ENCODE measurements around the gene PCDH15. TPM values are rescaled to one million over a fixed set of nuclear protein-coding genes. Genes with fewer than 3 reads are reported as not detected.

PCDH15 gene
- polyA plus RNA-seq, 6 donors from 2014 or later, result not detected

DNA sequence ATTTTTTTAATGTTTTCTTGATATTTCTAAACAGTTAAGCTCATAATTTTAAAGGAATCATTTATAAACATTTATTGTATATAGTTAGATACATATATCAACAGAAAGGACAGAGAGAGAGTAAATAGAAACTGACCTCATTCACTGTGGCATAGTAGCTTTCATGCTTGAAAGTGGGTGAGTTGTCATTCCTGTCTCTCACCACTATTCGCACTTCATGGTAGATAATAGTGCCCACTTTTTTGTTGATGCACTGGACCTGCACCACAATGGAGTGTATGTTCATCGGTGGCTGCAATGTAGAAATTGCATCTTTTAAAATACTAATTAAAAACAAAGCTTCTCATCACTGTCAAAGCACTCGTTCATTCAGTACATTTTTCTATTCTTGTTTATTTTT, 432.0 kb downstream of the PCDH15 start:
- Mint-ChIP-seq H3K27me3 (no peaks in the 10 kb centered on the region), H3K4me3 (no peak overlapping the region), H3K27ac (no peak overlapping the region), H3K9me3 (no peaks in the 10 kb centered on the region), H3K36me3 (no peaks in the 10 kb centered on the region), H3K4me1 (no peaks in the 10 kb centered on the region)
- DNase-seq, result no peak
- no peak for ATAC-seq (ENCODE audit: low read depth in 2 of 2)

DNA sequence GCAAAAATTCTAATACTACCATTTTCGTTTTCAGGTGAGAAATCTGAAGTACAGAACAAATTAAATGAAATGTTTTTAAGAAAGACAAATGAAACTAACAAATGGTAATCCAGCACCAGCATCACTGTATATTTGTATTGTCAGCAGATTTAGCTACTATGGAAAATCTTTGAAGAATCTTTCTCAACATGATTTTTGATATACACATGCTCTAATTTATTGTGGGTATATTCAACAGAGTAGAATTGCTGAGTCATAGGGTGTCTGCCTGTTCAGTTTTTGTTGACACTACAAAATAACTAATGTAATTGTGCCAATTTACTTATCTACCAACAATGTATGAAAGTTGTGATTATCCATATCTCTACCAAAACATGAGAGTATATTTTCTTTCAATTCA, 437.6 kb downstream of the PCDH15 start:
- DNase-seq (no peak), ATAC-seq (ENCODE audit: low read depth in 2 of 2) (no peak)
- no peak overlapping the region for H3K4me3 Mint-ChIP-seq
- no peaks in the 10 kb centered on the region for H3K27me3 Mint-ChIP-seq
- no peak overlapping the region for H3K27ac Mint-ChIP-seq
- H3K36me3 Mint-ChIP-seq, result no peaks in the 10 kb centered on the region
- peaks cover 0 to 5% (median 0%) of the 10 kb centered on the region in 7 donors for H3K9me3 Mint-ChIP-seq
- no peaks in the 10 kb centered on the region for H3K4me1 Mint-ChIP-seq

DNA sequence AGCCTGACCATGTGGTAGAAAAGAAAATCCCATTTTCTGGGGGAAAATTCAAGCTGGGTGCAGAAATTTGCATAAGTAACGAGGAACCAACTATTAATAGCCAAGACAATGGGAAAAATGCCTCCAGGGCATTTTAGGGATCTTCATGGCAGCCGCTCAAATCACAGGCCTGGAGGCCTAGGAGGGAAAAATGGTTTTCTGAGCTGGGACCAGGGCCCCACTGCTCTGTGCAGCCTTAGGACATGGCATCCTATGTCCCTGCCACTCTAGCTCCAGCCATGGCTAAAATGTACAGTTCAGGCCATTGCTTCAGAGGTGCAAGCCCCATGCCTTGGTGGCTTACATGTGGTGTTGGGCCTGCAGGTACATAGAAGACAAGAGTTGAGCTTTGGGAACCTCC, 459.0 kb downstream of the PCDH15 start:
- H3K27me3 Mint-ChIP-seq, result no peaks in the 10 kb centered on the region
- ATAC-seq (ENCODE audit: low read depth in 2 of 2), result no peak
- H3K4me1 Mint-ChIP-seq, result no peaks in the 10 kb centered on the region
- peaks cover 8 to 14% (median 11%) of the 10 kb centered on the region in 7 donors for H3K9me3 Mint-ChIP-seq
- no peak overlapping the region for H3K4me3 Mint-ChIP-seq
- H3K36me3 Mint-ChIP-seq, result no peaks in the 10 kb centered on the region
- H3K27ac Mint-ChIP-seq, result no peak overlapping the region
- no peak for DNase-seq

DNA sequence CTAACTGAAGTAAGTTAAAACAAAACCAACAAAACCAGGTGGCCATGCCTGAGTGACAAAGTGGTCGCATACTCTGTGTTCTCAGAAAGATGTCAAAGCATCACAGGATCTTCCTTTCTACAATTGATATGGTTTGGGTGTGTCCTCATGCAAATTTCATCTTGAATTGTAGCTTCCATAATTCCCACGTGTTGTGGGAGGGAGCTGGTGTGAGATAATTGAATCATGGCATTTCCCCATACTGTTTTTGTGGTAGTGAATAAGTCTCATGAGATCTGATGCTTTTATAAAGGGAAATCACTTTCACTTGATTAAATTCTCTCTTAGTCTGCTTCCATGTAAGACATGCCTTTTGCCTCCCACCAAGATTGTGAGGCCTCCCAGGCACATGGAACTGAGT, 465.7 kb downstream of the PCDH15 start:
- Mint-ChIP-seq H3K27ac (no peak overlapping the region), H3K27me3 (no peaks in the 10 kb centered on the region), H3K9me3 (peaks cover 0 to 6% (median 2%) of the 10 kb centered on the region in 7 donors), H3K4me1 (no peaks in the 10 kb centered on the region), H3K36me3 (no peaks in the 10 kb centered on the region), H3K4me3 (no peak overlapping the region)
- ATAC-seq (ENCODE audit: low read depth in 2 of 2) (no peak), DNase-seq (no peak)

DNA sequence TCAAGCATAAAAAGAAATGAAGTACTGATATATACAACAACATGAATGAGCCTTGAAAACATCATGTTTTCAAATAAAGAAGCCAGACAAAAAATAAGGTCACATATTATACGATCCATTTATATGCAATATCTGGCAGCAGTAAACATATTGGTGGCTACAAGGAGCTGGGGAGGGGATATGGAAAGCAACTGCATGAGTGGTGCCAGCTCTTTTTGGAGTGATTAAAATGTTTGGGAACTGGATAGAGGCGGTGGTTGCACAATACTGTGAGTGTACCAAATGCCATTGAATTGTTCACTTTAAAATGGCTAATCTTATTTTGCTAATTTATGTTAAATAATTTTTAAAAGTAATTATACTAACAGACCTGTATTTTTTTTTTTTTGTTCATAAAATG, 481.7 kb downstream of the PCDH15 start:
- H3K27me3 Mint-ChIP-seq, result no peaks in the 10 kb centered on the region
- ATAC-seq (ENCODE audit: low read depth in 2 of 2) (no peak), DNase-seq (no peak)
- H3K36me3 Mint-ChIP-seq, result no peaks in the 10 kb centered on the region
- H3K27ac Mint-ChIP-seq, result no peak overlapping the region
- no peak overlapping the region for H3K4me3 Mint-ChIP-seq
- no peaks in the 10 kb centered on the region for H3K4me1 Mint-ChIP-seq
- peaks cover 0 to 5% (median 2%) of the 10 kb centered on the region in 7 donors for H3K9me3 Mint-ChIP-seq

DNA sequence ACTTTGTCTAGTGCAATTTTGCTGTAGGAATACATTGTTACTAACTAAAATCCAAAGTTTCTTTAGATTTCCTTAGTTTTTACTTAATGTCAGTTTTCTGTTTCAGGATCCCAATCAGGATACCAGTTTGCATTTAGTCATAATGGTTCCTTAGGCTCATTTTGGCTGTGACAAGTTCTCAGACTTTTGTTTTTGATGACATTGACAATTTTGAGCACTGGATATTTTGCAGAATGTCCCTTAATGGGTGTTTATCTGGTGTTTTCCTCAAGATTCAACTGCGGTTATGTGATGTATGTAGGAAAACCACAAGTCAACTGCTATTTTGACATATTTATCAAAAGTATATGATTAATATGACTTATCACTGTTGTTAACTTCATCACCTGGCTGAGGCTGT, 482.6 kb downstream of the PCDH15 start:
- Mint-ChIP-seq H3K4me1 (no peaks in the 10 kb centered on the region), H3K4me3 (no peak overlapping the region), H3K9me3 (peaks cover 0 to 5% (median 3%) of the 10 kb centered on the region in 7 donors), H3K36me3 (no peaks in the 10 kb centered on the region), H3K27ac (no peak overlapping the region), H3K27me3 (no peaks in the 10 kb centered on the region)
- DNase-seq (no peak), ATAC-seq (ENCODE audit: low read depth in 2 of 2) (no peak)

DNA sequence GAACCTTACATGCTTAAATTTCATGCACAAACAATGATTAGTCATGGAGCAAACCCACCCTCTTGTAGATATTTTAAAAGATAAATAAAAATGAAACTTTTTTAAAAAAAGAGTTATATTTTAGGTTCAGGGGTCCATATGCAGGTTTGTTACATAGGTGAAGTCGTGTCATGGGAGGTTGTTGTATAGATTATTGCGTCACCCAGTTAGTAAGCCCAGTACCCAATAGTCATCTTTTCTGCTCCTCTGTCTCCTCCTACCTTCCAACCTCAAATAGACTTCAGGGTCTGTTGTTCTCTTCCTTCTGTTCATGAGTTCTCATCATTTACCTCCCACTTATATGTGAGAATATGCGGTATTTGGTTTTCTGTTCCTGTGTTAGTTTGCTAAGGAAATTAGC, 486.6 kb downstream of the PCDH15 start:
- Mint-ChIP-seq H3K4me3 (no peak overlapping the region), H3K36me3 (no peaks in the 10 kb centered on the region), H3K27me3 (no peaks in the 10 kb centered on the region), H3K4me1 (no peaks in the 10 kb centered on the region), H3K9me3 (peaks cover 0 to 5% (median 4%) of the 10 kb centered on the region in 7 donors), H3K27ac (peak overlapping the region in 1 of 6 donors; percentile 74)
- no peak for ATAC-seq (ENCODE audit: low read depth in 2 of 2)
- DNase-seq, result no peak

DNA sequence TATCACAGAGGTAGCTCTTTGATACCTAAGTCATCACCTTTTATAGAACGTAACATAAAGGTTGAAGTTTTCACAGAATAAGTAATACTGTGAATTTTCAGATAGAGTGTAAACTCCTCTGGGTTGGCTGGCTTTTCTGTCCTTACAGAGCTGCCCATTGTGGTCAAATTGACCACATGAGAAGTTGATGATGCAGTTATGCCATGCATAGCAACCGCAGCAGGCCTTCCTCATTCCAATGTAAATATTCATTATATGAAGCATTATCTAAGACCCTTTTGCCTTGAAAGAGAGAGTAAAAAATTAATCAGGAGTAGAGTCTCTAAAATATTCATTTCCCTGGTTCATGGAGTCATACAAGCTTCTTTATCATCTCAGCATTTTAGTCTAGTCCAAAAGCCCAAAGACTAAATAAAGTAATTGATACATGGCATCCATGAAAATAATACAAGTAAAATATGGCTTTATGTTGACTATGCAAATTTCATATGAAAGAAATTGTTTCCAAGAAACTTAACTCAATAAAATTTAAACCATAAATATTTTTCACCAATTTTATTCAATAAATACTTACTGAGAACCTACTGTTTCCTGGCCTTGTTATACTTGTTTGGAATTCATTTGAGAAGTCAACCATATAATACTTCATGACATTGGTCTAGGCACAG, 516.4 kb downstream of the PCDH15 start:
- Mint-ChIP-seq H3K27me3 (no peaks in the 10 kb centered on the region), H3K36me3 (no peaks in the 10 kb centered on the region), H3K4me3 (no peak overlapping the region), H3K27ac (no peak overlapping the region), H3K4me1 (no peaks in the 10 kb centered on the region), H3K9me3 (peaks cover 0 to 12% (median under 1%) of the 10 kb centered on the region in 7 donors)
- ATAC-seq (ENCODE audit: low read depth in 2 of 2) (no peak), DNase-seq (no peak)

DNA sequence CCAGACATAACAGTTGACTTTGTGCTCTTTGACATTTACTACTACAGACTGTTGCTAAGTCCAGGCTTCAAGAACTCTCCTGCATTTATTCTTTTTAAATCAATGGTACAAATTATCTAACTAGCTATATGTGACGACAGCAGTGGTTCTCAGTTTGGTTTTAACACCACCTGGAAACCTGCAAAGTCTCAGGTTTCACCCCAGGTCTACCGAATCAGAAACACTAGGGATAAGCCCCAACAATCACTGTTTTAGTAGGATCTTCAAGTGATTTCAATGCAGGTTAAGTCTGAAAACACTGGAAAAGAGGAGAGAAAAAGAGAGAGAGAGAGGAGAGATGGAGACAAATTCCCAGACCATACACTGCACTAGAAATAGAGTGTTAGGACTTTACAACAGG, 519.0 kb downstream of the PCDH15 start:
- Mint-ChIP-seq H3K4me3 (no peak overlapping the region), H3K36me3 (no peaks in the 10 kb centered on the region), H3K9me3 (peaks cover 0 to 6% (median 0%) of the 10 kb centered on the region in 7 donors), H3K4me1 (no peaks in the 10 kb centered on the region), H3K27me3 (no peaks in the 10 kb centered on the region), H3K27ac (no peak overlapping the region)
- no peak for ATAC-seq (ENCODE audit: low read depth in 2 of 2)
- no peak for DNase-seq

DNA sequence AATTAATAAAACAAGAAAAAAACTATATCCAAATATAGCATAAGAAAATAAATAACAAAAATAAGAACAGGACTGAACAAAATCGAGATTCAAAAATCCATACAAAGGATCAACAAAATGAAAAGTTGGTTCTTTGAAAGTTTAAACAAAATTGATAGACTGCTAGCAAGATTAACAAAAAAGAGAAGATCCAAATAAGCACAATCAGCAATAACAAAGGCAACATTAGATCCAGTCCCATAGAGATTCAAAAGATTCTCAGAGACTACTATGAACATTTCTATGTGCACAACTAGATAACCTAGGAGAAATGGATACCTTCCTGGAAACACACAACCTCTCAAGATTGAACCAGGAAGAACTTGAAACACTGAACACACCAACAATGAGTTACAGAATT, 534.6 kb downstream of the PCDH15 start:
- ATAC-seq (ENCODE audit: low read depth in 2 of 2) (no peak), DNase-seq (no peak)
- Mint-ChIP-seq H3K9me3 (peaks cover 0 to 9% (median 4%) of the 10 kb centered on the region in 7 donors), H3K27ac (no peak overlapping the region), H3K4me1 (no peaks in the 10 kb centered on the region), H3K4me3 (no peak overlapping the region), H3K27me3 (no peaks in the 10 kb centered on the region), H3K36me3 (no peaks in the 10 kb centered on the region)

DNA sequence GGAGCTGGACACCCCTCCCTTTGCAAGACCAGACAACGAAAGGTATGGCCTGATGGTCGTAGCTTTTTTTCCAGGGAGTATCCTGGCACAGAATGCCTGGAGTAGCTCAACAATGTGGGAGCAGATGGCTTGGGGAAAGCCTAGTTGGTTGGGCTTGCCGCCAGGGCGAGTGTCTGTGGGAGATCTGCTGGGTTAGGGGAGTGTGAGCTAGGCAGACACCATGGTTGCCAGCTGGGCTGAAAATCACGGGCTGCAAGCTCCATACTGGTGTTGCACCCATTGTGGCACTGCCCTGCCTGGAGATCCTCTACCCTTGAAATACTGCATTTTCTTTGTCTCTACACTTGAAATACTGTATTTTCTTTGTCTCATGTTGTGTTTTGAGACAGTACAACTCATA, 538.3 kb downstream of the PCDH15 start:
- ATAC-seq (ENCODE audit: low read depth in 2 of 2), result no peak
- no peaks in the 10 kb centered on the region for H3K36me3 Mint-ChIP-seq

DNA sequence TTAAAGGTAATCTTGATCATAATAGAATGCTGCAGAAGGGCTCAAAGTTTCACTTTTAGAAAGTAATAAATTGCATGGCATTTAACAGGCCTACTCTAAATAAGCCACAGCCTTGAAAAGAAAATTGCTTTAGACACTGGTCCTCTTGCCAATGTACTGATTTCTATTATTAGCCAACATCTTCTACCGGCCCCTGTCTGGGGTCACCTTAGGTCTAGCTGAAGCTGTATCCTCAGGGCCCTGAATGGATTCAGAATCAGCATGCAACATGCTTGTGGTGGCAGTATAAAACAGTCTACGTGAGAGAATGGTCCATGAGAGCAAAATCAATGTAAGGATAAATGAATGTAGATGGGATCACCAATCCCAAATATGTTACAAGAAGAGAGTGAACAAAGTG, 541.9 kb downstream of the PCDH15 start:
- Mint-ChIP-seq H3K27me3 (no peaks in the 10 kb centered on the region), H3K4me1 (no peaks in the 10 kb centered on the region), H3K4me3 (no peak overlapping the region), H3K9me3 (peaks cover 0 to 7% (median 0%) of the 10 kb centered on the region in 7 donors), H3K27ac (no peak overlapping the region), H3K36me3 (no peaks in the 10 kb centered on the region)
- DNase-seq (no peak), ATAC-seq (ENCODE audit: low read depth in 2 of 2) (no peak)

More for the DNA sequence above, 538.3 kb downstream of the PCDH15 start:
- no peaks in the 10 kb centered on the region for H3K27me3 Mint-ChIP-seq
- H3K27ac Mint-ChIP-seq, result no peak overlapping the region
- DNase-seq, result no peak
- no peak overlapping the region for H3K4me3 Mint-ChIP-seq
- peaks cover 0 to 9% (median 4%) of the 10 kb centered on the region in 7 donors for H3K9me3 Mint-ChIP-seq
- no peaks in the 10 kb centered on the region for H3K4me1 Mint-ChIP-seq

DNA sequence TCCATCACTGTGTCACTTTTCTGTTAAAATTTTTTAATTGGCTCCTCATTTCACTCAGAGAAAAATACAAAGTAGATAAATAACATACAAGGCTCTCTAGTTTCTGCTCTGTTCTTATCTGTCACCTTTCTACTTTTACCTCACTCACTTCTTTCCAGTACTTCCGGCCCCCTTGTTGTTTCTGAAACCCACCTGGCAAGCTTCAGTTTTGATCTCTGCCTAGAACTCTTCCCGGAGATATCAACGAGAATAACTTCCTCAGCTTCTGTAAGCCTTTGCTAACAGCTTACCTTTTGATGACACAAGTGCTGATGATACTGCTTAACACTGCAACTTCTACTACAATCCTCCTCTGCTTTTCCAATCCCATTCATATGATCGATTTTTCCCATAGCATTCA, 566.2 kb downstream of the PCDH15 start:
- H3K4me3 Mint-ChIP-seq, result no peak overlapping the region
- DNase-seq, result no peak
- ATAC-seq (ENCODE audit: low read depth in 2 of 2), result no peak
- no peaks in the 10 kb centered on the region for H3K4me1 Mint-ChIP-seq
- no peaks in the 10 kb centered on the region for H3K27me3 Mint-ChIP-seq
- no peak overlapping the region for H3K27ac Mint-ChIP-seq
- peaks cover 2 to 19% (median 11%) of the 10 kb centered on the region in 7 donors for H3K9me3 Mint-ChIP-seq
- H3K36me3 Mint-ChIP-seq, result no peaks in the 10 kb centered on the region

DNA sequence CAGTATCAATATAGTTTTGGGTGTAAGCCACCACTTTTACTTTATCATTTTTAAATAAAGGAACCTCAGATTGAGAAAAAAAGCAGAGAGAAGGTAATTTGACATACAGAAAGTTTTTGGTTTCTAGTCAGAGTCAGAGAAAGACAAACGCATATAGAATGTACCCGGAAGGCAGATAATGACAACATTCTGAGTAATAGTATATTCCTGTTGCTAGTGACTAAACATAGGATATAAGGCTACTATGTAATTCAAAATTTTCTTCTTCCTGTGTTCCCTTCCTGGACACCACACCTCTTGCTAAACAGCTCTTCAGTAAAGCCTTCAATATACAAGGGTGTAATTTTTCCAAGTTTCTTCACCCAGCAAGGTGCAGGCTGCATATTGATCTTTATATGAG, 597.6 kb downstream of the PCDH15 start:
- no peaks in the 10 kb centered on the region for H3K36me3 Mint-ChIP-seq
- H3K9me3 Mint-ChIP-seq, result peaks cover 0 to 10% (median 0%) of the 10 kb centered on the region in 7 donors
- no peak overlapping the region for H3K4me3 Mint-ChIP-seq
- no peaks in the 10 kb centered on the region for H3K4me1 Mint-ChIP-seq
- H3K27me3 Mint-ChIP-seq, result no peaks in the 10 kb centered on the region
- ATAC-seq (ENCODE audit: low read depth in 2 of 2) (no peak), DNase-seq (no peak)
- no peak overlapping the region for H3K27ac Mint-ChIP-seq

DNA sequence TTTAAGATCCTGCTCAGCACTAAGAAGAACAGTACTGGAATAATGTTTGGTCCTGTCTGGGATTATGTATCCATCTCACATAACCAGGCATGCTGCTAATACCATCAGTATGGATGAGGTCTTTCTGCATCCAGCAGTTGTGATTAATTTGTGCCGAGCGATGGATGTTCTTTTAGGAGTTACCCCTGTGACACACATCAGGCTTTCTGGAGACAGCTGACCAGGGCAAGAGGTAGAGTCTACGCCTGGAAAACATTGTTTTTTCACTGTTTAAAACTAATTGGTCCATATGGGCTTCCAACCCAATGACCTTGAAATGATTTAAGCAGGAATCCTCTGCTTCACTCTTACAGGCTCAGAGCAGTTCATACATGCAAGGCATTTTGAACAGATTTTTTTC, 603.0 kb downstream of the PCDH15 start:
- Mint-ChIP-seq H3K36me3 (no peaks in the 10 kb centered on the region), H3K27ac (no peak overlapping the region), H3K4me1 (no peaks in the 10 kb centered on the region), H3K27me3 (no peaks in the 10 kb centered on the region), H3K4me3 (no peak overlapping the region), H3K9me3 (peaks cover 0 to 9% (median 1%) of the 10 kb centered on the region in 7 donors)
- ATAC-seq (ENCODE audit: low read depth in 2 of 2), result no peak
- DNase-seq, result no peak
